Measurements from ENCODE around the gene RAPSN.

DNA sequence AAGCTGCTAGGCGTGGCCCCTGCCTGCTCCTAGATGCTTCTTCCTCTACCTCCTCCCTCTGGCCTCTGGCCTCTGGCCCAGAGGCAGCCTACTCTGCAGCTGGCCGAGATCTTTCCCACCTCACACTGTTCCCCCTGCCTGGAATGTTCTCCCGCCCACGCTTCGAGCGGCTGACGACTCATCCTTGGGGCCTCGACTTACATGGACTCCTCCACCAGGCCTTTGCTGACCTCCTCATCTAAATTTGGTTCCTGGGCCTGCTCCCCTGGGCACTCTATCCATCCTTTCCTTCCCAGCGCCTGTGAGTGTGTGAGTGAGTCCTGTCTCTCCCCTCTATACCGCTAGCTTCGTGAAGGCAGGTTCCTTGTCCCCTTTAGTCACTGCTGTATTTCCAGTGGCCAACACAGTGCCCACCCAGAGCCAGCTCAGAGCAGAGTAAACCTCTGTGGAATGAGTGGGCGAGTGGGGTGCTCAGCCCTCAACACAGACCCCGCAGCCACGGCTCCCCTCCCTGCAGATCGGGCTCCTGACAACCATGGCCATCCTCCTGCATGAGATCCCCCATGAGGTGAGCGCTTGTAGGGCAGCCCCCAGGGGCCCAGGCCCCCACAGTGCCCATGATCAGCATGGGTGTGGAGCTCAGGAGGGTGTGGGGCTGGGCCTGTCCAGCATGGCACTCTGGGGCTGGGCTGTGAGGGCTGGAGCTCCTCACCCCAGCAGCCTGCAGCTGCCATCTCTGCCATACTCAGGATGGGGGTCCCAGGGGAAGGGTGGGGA, 34.8 kb downstream of the RAPSN start:
- TF ChIP-seq, protein P1, sequence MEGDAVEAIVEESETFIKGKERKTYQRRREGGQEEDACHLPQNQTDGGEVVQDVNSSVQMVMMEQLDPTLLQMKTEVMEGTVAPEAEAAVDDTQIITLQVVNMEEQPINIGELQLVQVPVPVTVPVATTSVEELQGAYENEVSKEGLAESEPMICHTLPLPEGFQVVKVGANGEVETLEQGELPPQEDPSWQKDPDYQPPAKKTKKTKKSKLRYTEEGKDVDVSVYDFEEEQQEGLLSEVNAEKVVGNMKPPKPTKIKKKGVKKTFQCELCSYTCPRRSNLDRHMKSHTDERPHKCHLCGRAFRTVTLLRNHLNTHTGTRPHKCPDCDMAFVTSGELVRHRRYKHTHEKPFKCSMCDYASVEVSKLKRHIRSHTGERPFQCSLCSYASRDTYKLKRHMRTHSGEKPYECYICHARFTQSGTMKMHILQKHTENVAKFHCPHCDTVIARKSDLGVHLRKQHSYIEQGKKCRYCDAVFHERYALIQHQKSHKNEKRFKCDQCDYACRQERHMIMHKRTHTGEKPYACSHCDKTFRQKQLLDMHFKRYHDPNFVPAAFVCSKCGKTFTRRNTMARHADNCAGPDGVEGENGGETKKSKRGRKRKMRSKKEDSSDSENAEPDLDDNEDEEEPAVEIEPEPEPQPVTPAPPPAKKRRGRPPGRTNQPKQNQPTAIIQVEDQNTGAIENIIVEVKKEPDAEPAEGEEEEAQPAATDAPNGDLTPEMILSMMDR (optimal IDR thresholded peaks at IDR 0.05 in 1 of 3, IDR thresholded peaks at IDR 0.05 in 1 of 3, conservative IDR thresholded peaks at IDR 0.05 in 1 of 3; ENCODE audit: extremely low read depth in 1 of 3, insufficient read depth in 2 of 3, low read length in 3 of 3): no peak
- no peak for TF ChIP-seq EZH2 (IDR thresholded peaks at IDR 0.05; ENCODE audit: low read length)

All from keratinocyte (primary cell).